HCT116 (cell line): ENCODE measurements around the gene PPFIBP1. TPM values are rescaled to one million over a fixed set of nuclear protein-coding genes. Genes with fewer than 3 reads are reported as not detected.
A peak's percentile ranks its signal among the peaks of the same experiment; 100 is the strongest.

Experiments used
- ATAC-seq: fragments of 200-7000 bp; cut with Tn5 transposase; 2 replicates; pipeline ENCODE4 v1.9.1; 2020; ENCODE audit warnings: mild to moderate bottlenecking, moderate library complexity
- BruUV-seq: library from RNA; stranded (reverse); fragments of 400-500 nt; replicated peaks from 2 replicates; lab custom pipeline; 2021; lab: Mats Ljungman, UMichigan
- CTCF ChIA-PET: fragments of 300-600 bp; sonication (Branson Sonifier 250); formaldehyde crosslinking; loops from one replicate; lab custom pipeline; 2021; ENCODE audit warnings: antibody characterized with exemption; lab: Charles Lee
- POLR2A ChIA-PET: fragments of 300-600, 350-600 bp; sonication (Branson Sonifier 250); formaldehyde crosslinking; loops from one replicate; lab custom pipeline; 2021; ENCODE audit warnings: antibody characterized with exemption; lab: Charles Lee
- RAD21 ChIA-PET, 2 experiments: fragments of 300-600 bp; sonication (Branson Sonifier 250); formaldehyde crosslinking; loops; one replicate each; lab custom pipeline; 2023; ENCODE audit warnings: low total read pairs in 2 of 2; ENCODE audit not compliant: uncharacterized antibody in 2 of 2, unreplicated experiment in 2 of 2, low non-redundant PET in 1 of 2; lab: Charles Lee
- DNase-seq: peaks from one replicate; pipeline ENCODE4 v3.0.0-alpha.2; 2010; ENCODE audit warnings: low read depth, low spot score
- H2AFZ ChIP-seq: fragments of 200-600 bp; shearing (Covaris generic), sonication (generic); 2 replicates; pipeline ENCODE4 v1.6.1; 2017; ENCODE audit warnings: low read depth, mixed run types, mixed read lengths, antibody characterized with exemption, low read length; ENCODE audit not compliant: poor library complexity, severe bottlenecking
- H3K27ac ChIP-seq: 2 replicates; pipeline ENCODE4 v1.5.1; 2012; ENCODE audit warnings: low read depth, low read length
- H3K27me3 ChIP-seq: fragments of 200-600 bp; sonication (generic); 2 replicates; pipeline ENCODE4 v1.6.1; 2016; ENCODE audit warnings: mixed run types, low read length, mixed read lengths; ENCODE audit not compliant: insufficient read depth
- H3K36me3 ChIP-seq, 2 experiments: fragments of 200-500 bp in 1 of 2; fragments of 200-600 bp in 1 of 2; sonication (Bioruptor generic) in 1 of 2; sonication (generic) in 1 of 2; 2 replicates each; pipeline versions ENCODE4 v1.5.1 to v1.6.1; 2014 to 2016; ENCODE audit warnings: low read length in 2 of 2, inconsistent platforms in 1 of 2, mixed read lengths in 1 of 2, mixed run types in 1 of 2; ENCODE audit not compliant: insufficient read depth in 2 of 2, control insufficient read depth in 1 of 2
- H3K4me1 ChIP-seq, 2 experiments: fragments of 200-600 bp in 1 of 2; sonication (generic) in 1 of 2; 2 replicates each; pipeline versions ENCODE4 v1.5.1 to v1.6.1; 2012 to 2017; ENCODE audit warnings: low read length in 2 of 2, inconsistent platforms in 1 of 2, mild to moderate bottlenecking in 1 of 2, mixed read lengths in 1 of 2, mixed run types in 1 of 2, moderate library complexity in 1 of 2; ENCODE audit not compliant: insufficient read depth in 2 of 2, control insufficient read depth in 1 of 2
- H3K4me2 ChIP-seq: fragments of 200-600 bp; sonication (generic); 2 replicates; pipeline ENCODE4 v1.6.1; 2017; ENCODE audit warnings: mixed run types, low read length, mixed read lengths
- H3K4me3 ChIP-seq, 2 experiments: fragments of 200-600 bp in 1 of 2; sonication (generic) in 1 of 2; replicated peaks in 1 of 2; 2 replicates each; pipeline ENCODE4 v1.5.1; 2011 to 2016; ENCODE audit warnings: low read length in 2 of 2, control low read depth in 1 of 2, low read depth in 1 of 2, mild to moderate bottlenecking in 1 of 2, mixed read lengths in 1 of 2, mixed run types in 1 of 2
- H3K79me2 ChIP-seq: fragments of 200-600 bp; sonication (generic); 2 replicates; pipeline ENCODE4 v1.6.1; 2017; ENCODE audit warnings: mild to moderate bottlenecking, mixed run types, low read length, moderate library complexity, mixed read lengths; ENCODE audit not compliant: insufficient read depth
- H3K9ac ChIP-seq: fragments of 200-600 bp; sonication (generic); 2 replicates; pipeline ENCODE4 v1.6.1; 2016; ENCODE audit warnings: low read length, mixed read lengths
- H3K9me2 ChIP-seq: fragments of 200-600 bp; sonication (generic), shearing (Covaris generic); 2 replicates; pipeline ENCODE4 v1.6.1; 2017; ENCODE audit warnings: mixed run types, mild to moderate bottlenecking, moderate library complexity; ENCODE audit not compliant: insufficient read depth
- H3K9me3 ChIP-seq, 2 experiments: fragments of 200-500 bp in 1 of 2; fragments of 200-600 bp in 1 of 2; sonication (Bioruptor generic) in 1 of 2; sonication (generic) in 1 of 2; 2 replicates each; pipeline ENCODE4 v1.6.1; 2014 to 2017; ENCODE audit warnings: low read length in 2 of 2, mixed read lengths in 2 of 2, inconsistent platforms in 1 of 2, low read depth in 1 of 2, mild to moderate bottlenecking in 1 of 2, mixed run types in 1 of 2, moderate library complexity in 1 of 2; ENCODE audit not compliant: control insufficient read depth in 1 of 2, insufficient read depth in 1 of 2
- H4K20me1 ChIP-seq: fragments of 200-600 bp; sonication (generic), shearing (Covaris generic); 2 replicates; pipeline ENCODE4 v1.6.1; 2017; ENCODE audit warnings: mixed run types, mild to moderate bottlenecking, moderate library complexity; ENCODE audit not compliant: insufficient read depth
- CEBPB ChIP-seq: IDR thresholded peaks from 2 replicates; pipeline ENCODE4 v1.6.1; 2012; ENCODE audit warnings: low read depth
- CTCF ChIP-seq, 3 experiments: fragments of 200-600 bp in 1 of 3; sonication (generic) in 1 of 3; IDR thresholded peaks in 2 of 3; conservative IDR thresholded peaks in 1 of 3; 2 replicates each; pipeline ENCODE4 v1.5.1; 2012 to 2017; ENCODE audit warnings: low read depth in 2 of 3, low read length in 2 of 3, antibody characterized with exemption in 1 of 3, borderline replicate concordance in 1 of 3, control low read depth in 1 of 3, mild to moderate bottlenecking in 1 of 3, mixed read lengths in 1 of 3, mixed run types in 1 of 3, moderate library complexity in 1 of 3; ENCODE audit not compliant: insufficient read depth in 1 of 3
- EGR1 ChIP-seq: IDR thresholded peaks from 2 replicates; pipeline ENCODE4 v1.6.1; 2012; ENCODE audit warnings: low read depth
- ELF1 ChIP-seq: IDR thresholded peaks from 2 replicates; pipeline ENCODE4 v1.6.1; 2012; ENCODE audit warnings: low read depth, borderline replicate concordance
- EZH2phosphoT487 ChIP-seq: fragments of 200-600 bp; IDR thresholded peaks from 2 replicates; pipeline ENCODE4 v1.6.1; 2018; ENCODE audit warnings: antibody characterized with exemption, borderline replicate concordance
- FOSL1 ChIP-seq: IDR thresholded peaks from 2 replicates; pipeline ENCODE4 v1.6.1; 2012; ENCODE audit warnings: low read depth
- JUND ChIP-seq: IDR thresholded peaks from 2 replicates; pipeline ENCODE4 v1.6.1; 2012
- POLR2A ChIP-seq: IDR thresholded peaks from 2 replicates; pipeline ENCODE4 v1.7.0; 2011; ENCODE audit warnings: borderline replicate concordance; ENCODE audit not compliant: insufficient read depth, insufficient read length; ENCODE audit errors: extremely low read depth
- POLR2AphosphoS5 ChIP-seq: IDR thresholded peaks from 2 replicates; pipeline ENCODE4 v1.6.1; 2011; ENCODE audit warnings: mild to moderate bottlenecking, low read depth, low read length, moderate library complexity
- SP1 ChIP-seq: IDR thresholded peaks from 2 replicates; pipeline ENCODE4 v1.6.1; 2012; ENCODE audit warnings: low read depth
- ZBTB33 ChIP-seq: IDR thresholded peaks from 2 replicates; pipeline ENCODE4 v1.6.1; 2011; ENCODE audit warnings: mild to moderate bottlenecking, low read length, moderate library complexity; ENCODE audit not compliant: insufficient replicate concordance; ENCODE audit errors: extremely low read depth
- ZFX ChIP-seq: fragments of 450-650 bp; IDR thresholded peaks from 2 replicates; pipeline ENCODE4 v1.6.1; 2017
- intact Hi-C: fragments of 100-400 bp; cut with micrococcal nuclease; formaldehyde crosslinking; loops from 2 replicates; pipeline ENCODE4 v1.10.0; 2022
- total RNA-seq: library from RNA; stranded (reverse); gene quantifications from one replicate; pipeline ENCODE4 v1.2.1, GENCODE V29; 2021; ENCODE audit not compliant: unreplicated experiment

PPFIBP1 gene
- total RNA-seq, 1 experiment from 2014 or later, result 102 TPM

- Histone ChIP-seq H3K36me3 (no peaks in the 10 kb centered on the region), H3K4me3 (no peak overlapping the region), H3K9me3 (0 out of 4 replicates have a peak, but pooled peaks cover under 1 to 4% of the 10 kb centered on the region in 2 experiments), H3K27ac (peak overlapping the region; percentile 78), H3K79me2 (peaks cover 28% of the 10 kb centered on the region), H3K9ac (no peak overlapping the region), H4K20me1 (no peaks in the 10 kb centered on the region), H3K27me3 (no peaks in the 10 kb centered on the region), H3K4me1 (peaks cover 63 to 73% of the 10 kb centered on the region in 2 experiments), H3K4me2 (no peak overlapping the region), H3K9me2 (no peaks in the 10 kb centered on the region), H2AFZ (no peak overlapping the region)
- DNase-seq (no peak), ATAC-seq (no peak)
- no TSS peak for BruUV-seq
- intact Hi-C loops, result no loop called here
- TF ChIP-seq JUND (no peak), CEBPB (no peak), SP1 (no peak), POLR2AphosphoS5 (no peak), EZH2phosphoT487 (no peak), ZBTB33 (no peak), ELF1 (no peak), FOSL1 (no peak), EGR1 (no peak), POLR2A (no peak), CTCF (IDR thresholded peaks at IDR 0.05 in 2 of 3, conservative IDR thresholded peaks at IDR 0.05 in 1 of 3; ENCODE audit: borderline replicate concordance in 1 of 3, insufficient read depth in 1 of 3, low read depth in 2 of 3, low read length in 2 of 3) (no peak), ZFX (no peak)
- ChIA-PET CTCF (no interaction called here), POLR2A (no interaction called here), RAD21 (no interaction called here)
Measured at GRCh38 chr12:27608890-27609289, 84.9 kb downstream of the PPFIBP1 start.
